OCI-LY7 (cell line): ENCODE results near the gene CERS1. TPM values are rescaled to one million over a fixed set of nuclear protein-coding genes. Genes with fewer than 3 reads are reported as not detected.
A peak's percentile ranks its signal among the peaks of the same experiment; 100 is the strongest.

Experiments used
- BruUV-seq: library from RNA; stranded (reverse); fragments of 400-500 nt; replicated peaks from 2 replicates; lab custom pipeline; 2021; lab: Mats Ljungman, UMichigan
- CTCF ChIA-PET: fragments of 300-600 bp; sonication (Branson Sonifier 250); formaldehyde crosslinking; loops from one replicate; lab custom pipeline; 2022; ENCODE audit warnings: antibody characterized with exemption; ENCODE audit not compliant: unreplicated experiment; lab: Charles Lee
- POLR2A ChIA-PET: fragments of 300-600 bp; sonication (Branson Sonifier 250); formaldehyde crosslinking; loops from one replicate; lab custom pipeline; 2022; ENCODE audit warnings: antibody characterized with exemption; lab: Charles Lee
- DNase-seq: peaks from one replicate; pipeline ENCODE4 v3.0.0-alpha.2; 2015; ENCODE audit warnings: low spot score
- H2AFZ ChIP-seq: fragments of 200-600 bp; sonication (generic), shearing (Covaris generic); 2 replicates; pipeline ENCODE4 v1.6.1; 2014; ENCODE audit warnings: mild to moderate bottlenecking, antibody characterized with exemption, low read length, moderate library complexity
- H3K27ac ChIP-seq: fragments of 200-600 bp; sonication (generic); 2 replicates; pipeline ENCODE4 v1.5.1; 2014; ENCODE audit warnings: mixed run types, low read depth, mild to moderate bottlenecking, moderate library complexity, low read length, inconsistent platforms; ENCODE audit not compliant: poor library complexity, severe bottlenecking
- H3K36me3 ChIP-seq: fragments of 200-600 bp; sonication (generic); 2 replicates; pipeline ENCODE4 v1.6.1; 2014; ENCODE audit warnings: mild to moderate bottlenecking, antibody characterized with exemption, low read length, moderate library complexity, mixed read lengths; ENCODE audit not compliant: insufficient read depth
- H3K4me1 ChIP-seq: fragments of 200-600 bp; sonication (generic); 2 replicates; pipeline ENCODE4 v1.5.1; 2014; ENCODE audit warnings: mild to moderate bottlenecking, low read length; ENCODE audit not compliant: insufficient read depth, poor library complexity, severe bottlenecking
- H3K4me2 ChIP-seq: fragments of 200-600 bp; sonication (generic); 2 replicates; pipeline ENCODE4 v1.6.1; 2014; ENCODE audit warnings: mild to moderate bottlenecking, low read length
- H3K4me3 ChIP-seq: fragments of 200-600 bp; sonication (generic); 2 replicates; pipeline ENCODE4 v1.5.1; 2014; ENCODE audit warnings: mild to moderate bottlenecking, low read depth, low read length; ENCODE audit not compliant: poor library complexity, severe bottlenecking
- H3K79me2 ChIP-seq: fragments of 200-600 bp; sonication (generic); 2 replicates; pipeline ENCODE4 v1.6.1; 2016; ENCODE audit warnings: low read depth, mild to moderate bottlenecking, low read length, moderate library complexity, mixed read lengths; ENCODE audit not compliant: insufficient read depth
- H3K9me2 ChIP-seq: fragments of 200-600 bp; sonication (generic); 2 replicates; pipeline ENCODE4 v1.6.1; 2016; ENCODE audit warnings: mild to moderate bottlenecking, low read length, mixed read lengths; ENCODE audit not compliant: insufficient read depth
- H3K9me3 ChIP-seq: fragments of 200-600 bp; sonication (generic); 2 replicates; pipeline ENCODE4 v1.6.1; 2014; ENCODE audit warnings: mild to moderate bottlenecking, mixed run types, low read length, mixed read lengths
- H4K20me1 ChIP-seq: fragments of 200-600 bp; sonication (generic); 2 replicates; pipeline ENCODE4 v1.6.1; 2014; ENCODE audit warnings: mild to moderate bottlenecking, antibody characterized with exemption, low read length, moderate library complexity, mixed read lengths; ENCODE audit not compliant: insufficient read depth
- EZH2phosphoT487 ChIP-seq: fragments of 200-600 bp; sonication (generic); IDR thresholded peaks from 2 replicates; pipeline ENCODE4 v1.6.1; 2018; ENCODE audit warnings: low read depth, borderline replicate concordance, mild to moderate bottlenecking, mixed run types, antibody characterized with exemption, low read length, moderate library complexity, mixed read lengths
- intact Hi-C: fragments of 100-400 bp; cut with micrococcal nuclease; formaldehyde crosslinking; loops from one replicate; pipeline ENCODE4 v1.10.0; 2022; ENCODE audit not compliant: unreplicated experiment
- total RNA-seq, 2 experiments: library from RNA; depleted of rRNA in 1 of 2; stranded (reverse); fragments of >200 nt in 1 of 2; shearing (Covaris generic) in 1 of 2; gene quantifications; 2 replicates each; pipeline ENCODE4 v1.2.3, GENCODE V29; 2014 to 2022
- TF ChIP-seq, protein P1 (sequence below): fragments of 200-600 bp; sonication (generic); conservative IDR thresholded peaks from 2 replicates; pipeline ENCODE4 v1.5.1; 2014; ENCODE audit warnings: mild to moderate bottlenecking, antibody characterized with exemption, low read length, moderate library complexity, mixed read lengths

Gene CERS1
- total RNA-seq, 2 experiments from 2014 or later, result 0.09 TPM; not detected in 1

DNA sequence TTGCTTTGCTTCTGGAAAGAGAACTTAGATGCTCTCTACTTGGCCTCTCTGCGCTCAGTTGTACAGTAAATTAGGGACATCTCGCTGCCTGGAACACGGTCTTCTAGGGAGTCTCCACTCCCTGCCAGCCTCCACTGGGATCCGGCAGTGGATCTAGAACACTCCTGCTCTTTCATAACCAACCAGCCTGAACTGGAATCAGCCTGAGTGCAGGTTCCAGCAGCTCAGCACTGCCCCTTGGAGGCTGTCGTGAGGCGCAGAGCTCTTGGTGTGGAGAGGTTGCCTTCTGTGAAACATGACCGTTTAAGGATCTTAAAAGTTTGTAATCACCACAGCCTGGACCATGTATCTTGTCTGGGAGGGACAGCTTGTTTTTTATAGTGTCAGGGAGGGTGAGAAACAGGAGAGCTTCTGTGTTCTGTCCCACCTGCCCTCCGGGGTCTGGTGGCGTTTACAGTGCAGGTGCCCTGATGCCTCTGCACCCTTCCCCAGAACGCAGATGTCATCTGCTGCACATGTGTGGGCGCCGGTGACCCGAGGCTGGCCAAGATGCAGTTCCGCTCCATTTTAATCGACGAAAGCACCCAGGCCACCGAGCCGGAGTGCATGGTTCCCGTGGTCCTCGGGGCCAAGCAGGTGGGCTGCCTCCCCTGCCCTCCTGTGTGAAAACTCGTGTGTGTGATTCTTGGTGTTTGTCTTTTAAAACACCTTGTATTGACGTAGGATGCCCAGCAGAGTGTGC is 39.4 kb downstream of the CERS1 start:
- H3K27ac ChIP-seq, result no peak overlapping the region
- no peak overlapping the region for H3K4me3 ChIP-seq
- H3K9me3 ChIP-seq, result no peaks in the 10 kb centered on the region
- intact Hi-C loops, result no loop called here
- H2AFZ ChIP-seq, result no peak overlapping the region
- H3K36me3 ChIP-seq, result peaks cover 100% of the 10 kb centered on the region
- TF ChIP-seq, protein P1, sequence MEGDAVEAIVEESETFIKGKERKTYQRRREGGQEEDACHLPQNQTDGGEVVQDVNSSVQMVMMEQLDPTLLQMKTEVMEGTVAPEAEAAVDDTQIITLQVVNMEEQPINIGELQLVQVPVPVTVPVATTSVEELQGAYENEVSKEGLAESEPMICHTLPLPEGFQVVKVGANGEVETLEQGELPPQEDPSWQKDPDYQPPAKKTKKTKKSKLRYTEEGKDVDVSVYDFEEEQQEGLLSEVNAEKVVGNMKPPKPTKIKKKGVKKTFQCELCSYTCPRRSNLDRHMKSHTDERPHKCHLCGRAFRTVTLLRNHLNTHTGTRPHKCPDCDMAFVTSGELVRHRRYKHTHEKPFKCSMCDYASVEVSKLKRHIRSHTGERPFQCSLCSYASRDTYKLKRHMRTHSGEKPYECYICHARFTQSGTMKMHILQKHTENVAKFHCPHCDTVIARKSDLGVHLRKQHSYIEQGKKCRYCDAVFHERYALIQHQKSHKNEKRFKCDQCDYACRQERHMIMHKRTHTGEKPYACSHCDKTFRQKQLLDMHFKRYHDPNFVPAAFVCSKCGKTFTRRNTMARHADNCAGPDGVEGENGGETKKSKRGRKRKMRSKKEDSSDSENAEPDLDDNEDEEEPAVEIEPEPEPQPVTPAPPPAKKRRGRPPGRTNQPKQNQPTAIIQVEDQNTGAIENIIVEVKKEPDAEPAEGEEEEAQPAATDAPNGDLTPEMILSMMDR, result peak; percentile 53
- no peak for TF ChIP-seq EZH2phosphoT487
- H4K20me1 ChIP-seq, result 0 out of 2 replicates have a peak, but pooled peaks cover 4% of the 10 kb centered on the region
- no peak for DNase-seq
- no peaks in the 10 kb centered on the region for H3K9me2 ChIP-seq
- POLR2A ChIA-PET, result interaction anchor here (0.5 kb wide), 1 partner anchor 1525 kb away, joined by 3 read pairs; no protein-coding TSS in a partner anchor
- CTCF ChIA-PET, result no interaction called here
- no TSS peak for BruUV-seq
- no peaks in the 10 kb centered on the region for H3K79me2 ChIP-seq
- peaks cover 5% of the 10 kb centered on the region for H3K4me1 ChIP-seq
- no peak overlapping the region for H3K4me2 ChIP-seq

DNA sequence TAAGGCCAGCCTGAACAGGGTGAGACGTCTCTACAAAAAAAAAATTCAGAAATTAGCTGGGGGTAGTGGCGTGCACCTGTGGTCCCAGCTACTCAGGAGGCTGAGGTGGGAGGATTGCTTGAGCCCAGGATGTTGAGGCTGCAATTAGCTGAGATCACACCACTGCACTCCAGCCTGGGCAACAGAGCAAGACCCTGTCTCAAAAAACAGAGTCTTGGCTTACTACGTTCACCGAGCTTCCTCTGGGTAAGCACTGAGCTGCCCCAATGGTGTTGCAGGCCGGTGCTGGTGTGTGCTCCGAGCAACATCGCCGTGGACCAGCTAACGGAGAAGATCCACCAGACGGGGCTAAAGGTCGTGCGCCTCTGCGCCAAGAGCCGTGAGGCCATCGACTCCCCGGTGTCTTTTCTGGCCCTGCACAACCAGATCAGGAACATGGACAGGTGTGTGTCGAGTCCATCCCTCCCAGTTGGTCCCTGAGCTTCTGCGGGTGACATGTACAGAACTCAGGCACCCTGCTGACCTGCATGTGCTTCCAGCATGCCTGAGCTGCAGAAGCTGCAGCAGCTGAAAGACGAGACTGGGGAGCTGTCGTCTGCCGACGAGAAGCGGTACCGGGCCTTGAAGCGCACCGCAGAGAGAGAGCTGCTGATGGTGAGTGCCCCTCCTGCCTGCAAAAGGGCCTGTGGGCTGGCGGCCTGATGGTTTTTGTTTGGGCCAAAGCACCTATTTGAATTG is 40.1 kb downstream of the CERS1 start:
- Histone ChIP-seq H3K9me2 (no peaks in the 10 kb centered on the region), H3K4me2 (no peak overlapping the region), H3K79me2 (no peaks in the 10 kb centered on the region), H3K27ac (no peak overlapping the region), H4K20me1 (0 out of 2 replicates have a peak, but pooled peaks cover 4% of the 10 kb centered on the region), H3K4me3 (no peak overlapping the region), H3K4me1 (peaks cover under 1% of the 10 kb centered on the region), H3K9me3 (no peaks in the 10 kb centered on the region), H2AFZ (no peak overlapping the region), H3K36me3 (peaks cover 100% of the 10 kb centered on the region)
- CTCF ChIA-PET, result no interaction called here
- POLR2A ChIA-PET, result interaction anchor here (1.0 kb wide), 1 partner anchor 9 kb away, joined by 4 read pairs; no protein-coding TSS in a partner anchor
- no TSS peak for BruUV-seq
- no peak for DNase-seq
- TF ChIP-seq, protein P1, result no peak
- no peak for TF ChIP-seq EZH2phosphoT487
- intact Hi-C loops, result no loop called here
